Glomerular visceral epithelial cell (primary cell): ENCODE measurements around the gene CAMK1G.
A peak's percentile ranks its signal among the peaks of the same experiment; 100 is the strongest.

ENCODE experiments used
- DNase-seq: peaks from one replicate; pipeline ENCODE4 v3.0.0-alpha.2; 2016; ENCODE audit errors: extremely low spot score

CAMK1G gene

DNA sequence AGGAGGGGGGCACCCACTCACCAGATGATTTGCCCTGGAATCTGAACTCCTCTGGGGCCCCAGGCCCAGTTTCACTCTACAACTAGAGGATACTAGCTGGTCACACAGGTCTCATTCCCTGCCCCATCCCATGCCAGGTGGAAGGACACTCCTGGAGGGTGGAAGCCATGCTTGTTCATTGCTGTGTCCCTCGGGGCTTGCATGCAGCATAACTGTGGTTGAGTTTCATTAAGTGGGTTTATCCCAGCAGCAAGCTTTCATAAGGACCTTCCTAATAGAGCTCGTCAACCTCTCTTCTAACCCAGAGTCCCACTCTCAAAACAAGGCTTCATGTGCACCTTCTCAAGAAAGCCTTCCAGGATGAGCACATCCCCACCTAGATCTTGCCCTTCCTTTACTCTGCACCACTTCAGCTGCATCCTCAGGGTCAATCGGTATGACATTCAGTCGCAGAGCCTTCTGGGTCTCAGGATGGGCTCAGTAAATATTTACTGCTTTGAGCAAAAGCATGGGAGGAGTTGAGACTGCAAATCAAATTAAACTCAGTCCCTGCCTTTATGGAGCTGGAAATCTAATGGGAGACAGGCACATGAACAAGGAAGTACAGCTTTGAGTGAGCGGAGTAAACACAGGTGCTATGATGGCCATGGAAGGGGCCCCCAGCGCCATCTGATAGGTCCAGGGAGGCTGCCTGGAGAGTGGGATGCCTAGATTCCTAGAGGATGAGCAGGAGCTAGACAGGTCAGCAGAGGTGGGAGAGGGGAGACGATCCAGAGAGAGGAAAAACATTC lies 36.4 kb downstream of the CAMK1G start:
- DNase-seq, result no peak

- no peak for DNase-seq
Measured at GRCh38 chr1:209620487-209620884, 37.0 kb downstream of the CAMK1G start.

GRCh38 chr1:209621286-209621685 lies 37.8 kb downstream of the CAMK1G start:
- no peak for DNase-seq

DNA sequence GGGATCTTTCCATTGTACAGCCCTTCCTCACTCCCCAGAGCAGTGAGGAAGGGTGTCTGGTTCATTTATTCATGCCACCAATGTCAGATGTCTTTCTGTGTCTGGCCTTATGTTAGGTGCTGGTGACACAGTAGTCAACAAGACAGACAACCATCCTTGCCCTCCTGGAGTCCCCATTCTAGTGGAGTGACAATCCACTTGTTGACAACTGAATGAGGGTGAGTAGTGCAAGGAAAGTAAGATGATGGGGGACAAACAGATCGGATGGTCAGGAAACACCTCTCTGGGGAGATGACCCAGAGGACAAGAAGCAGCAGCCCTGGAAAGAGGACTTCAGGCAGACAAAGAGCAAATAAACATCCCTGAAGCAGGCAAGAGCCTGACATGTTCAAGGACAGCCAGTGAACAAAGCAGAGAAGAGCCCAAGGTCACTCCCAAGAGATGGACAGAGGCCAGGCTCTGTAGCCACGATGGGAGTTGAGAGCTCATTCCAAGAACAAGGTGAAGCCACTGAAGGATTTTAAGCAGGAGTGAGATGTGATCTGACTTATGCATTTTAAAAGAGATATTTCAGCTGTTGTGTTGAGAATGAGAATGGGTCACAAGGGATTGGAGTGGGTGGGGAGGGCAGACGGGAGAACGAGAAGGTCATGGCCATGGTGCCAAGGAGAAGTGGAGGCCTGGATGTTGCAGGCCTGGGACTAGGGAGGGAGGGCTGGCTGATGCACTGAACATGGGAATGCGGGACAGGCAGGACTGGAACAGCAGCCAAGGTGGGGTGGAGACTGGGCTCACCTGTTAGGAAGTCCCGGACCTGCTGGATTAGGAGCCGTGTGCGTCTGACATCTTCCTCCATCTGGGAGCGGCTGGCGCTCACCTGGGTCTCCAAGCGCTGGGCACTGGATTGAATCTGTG lies 38.5 kb downstream of the CAMK1G start:
- DNase-seq, result no peak

- no peak for DNase-seq
Measured at GRCh38 chr1:209622841-209623829, 39.6 kb downstream of the CAMK1G start.

- peak; percentile 71 for DNase-seq
Measured at GRCh38 chr1:209624558-209625549, 41.3 kb downstream of the CAMK1G start.

DNA sequence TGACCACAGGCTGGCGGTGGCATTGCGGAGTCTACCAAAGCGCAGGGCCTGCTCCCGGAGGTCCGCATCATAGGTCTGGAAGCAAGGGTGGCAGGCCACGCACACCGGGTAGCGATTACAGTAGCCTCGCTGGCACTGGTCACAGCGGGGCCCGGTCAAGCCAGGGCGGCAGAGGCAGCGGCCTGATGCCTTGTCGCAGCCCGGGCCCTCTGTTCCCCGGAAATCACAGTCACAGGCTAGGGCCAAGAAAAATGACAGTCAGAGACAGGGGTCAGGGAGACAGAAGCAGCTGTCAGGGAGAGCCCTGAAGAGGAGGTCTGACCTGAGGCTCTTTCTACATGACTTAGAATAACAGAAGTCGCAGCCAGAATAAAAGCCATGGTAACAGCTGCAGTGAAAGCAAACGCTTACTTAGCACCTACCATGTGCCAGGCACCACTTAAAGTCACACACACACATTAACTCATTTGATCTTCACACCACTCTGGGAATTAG lies 42.3 kb downstream of the CAMK1G start:
- no peak for DNase-seq

GRCh38 chr1:209626346-209627026 lies 43.0 kb downstream of the CAMK1G start:
- DNase-seq, result no peak

GRCh38 chr1:209627027-209627731 lies 43.7 kb downstream of the CAMK1G start:
- DNase-seq, result no peak

DNA sequence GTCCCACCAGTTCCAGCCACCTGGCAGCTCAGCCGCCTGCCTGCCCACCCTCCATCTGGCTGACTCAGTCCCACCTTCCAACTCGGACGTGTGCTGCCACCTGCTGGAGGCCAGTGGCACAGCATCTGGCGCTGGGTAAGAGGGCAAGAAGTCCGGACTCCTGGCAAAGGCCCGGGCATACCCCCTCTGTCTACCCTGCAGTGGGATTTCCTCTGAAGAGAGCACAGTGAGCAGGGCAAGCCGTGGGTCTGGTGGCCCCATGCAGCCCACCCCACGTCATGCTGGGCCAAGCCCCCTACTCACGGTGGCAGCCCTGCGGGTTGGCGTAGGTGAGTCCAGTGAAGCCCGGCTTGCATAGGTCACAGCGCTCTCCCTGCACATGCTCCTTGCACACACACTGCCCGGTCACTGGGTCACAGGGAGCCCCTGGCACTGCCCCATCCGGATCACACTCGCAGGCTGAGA lies 44.2 kb downstream of the CAMK1G start:
- peak; percentile 84 for DNase-seq

- no peak for DNase-seq
Measured at GRCh38 chr1:209628618-209629299, 45.2 kb downstream of the CAMK1G start.

DNA sequence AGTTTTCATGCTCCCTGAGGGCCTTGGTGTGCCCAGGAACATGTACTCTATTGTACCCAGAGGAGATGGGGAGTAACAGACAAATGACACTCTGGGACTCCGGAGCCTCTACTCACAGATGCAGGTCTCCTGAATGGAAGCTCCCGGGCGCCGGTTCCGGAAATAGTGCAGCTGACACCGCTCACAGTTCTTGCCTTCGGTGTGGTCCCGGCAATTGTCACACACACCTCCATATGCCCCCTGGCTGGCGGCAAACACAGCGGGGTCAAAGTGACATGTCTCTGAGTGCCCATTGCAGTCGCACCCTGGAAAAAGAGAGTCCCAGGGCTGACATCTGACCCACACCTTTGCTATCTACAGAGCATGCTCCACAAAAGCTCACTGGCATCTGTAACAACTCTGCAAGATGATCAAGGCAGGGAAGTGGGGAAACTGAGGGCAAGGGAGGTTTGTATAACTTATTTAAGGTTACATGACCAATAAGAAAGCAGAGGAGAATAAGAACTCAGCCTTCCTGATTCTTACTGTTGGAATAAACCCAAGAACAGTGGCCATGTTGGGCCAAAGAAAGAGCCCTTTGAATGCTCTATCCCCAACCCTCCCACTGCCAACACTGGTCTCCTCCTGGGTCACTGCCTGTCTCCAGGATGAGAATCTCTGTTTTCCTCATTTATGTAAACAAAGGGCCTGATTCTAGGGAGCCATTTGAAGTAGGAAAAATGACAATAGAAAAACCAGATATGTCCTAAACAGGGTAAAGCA lies 46.3 kb downstream of the CAMK1G start:
- DNase-seq, result no peak

DNA sequence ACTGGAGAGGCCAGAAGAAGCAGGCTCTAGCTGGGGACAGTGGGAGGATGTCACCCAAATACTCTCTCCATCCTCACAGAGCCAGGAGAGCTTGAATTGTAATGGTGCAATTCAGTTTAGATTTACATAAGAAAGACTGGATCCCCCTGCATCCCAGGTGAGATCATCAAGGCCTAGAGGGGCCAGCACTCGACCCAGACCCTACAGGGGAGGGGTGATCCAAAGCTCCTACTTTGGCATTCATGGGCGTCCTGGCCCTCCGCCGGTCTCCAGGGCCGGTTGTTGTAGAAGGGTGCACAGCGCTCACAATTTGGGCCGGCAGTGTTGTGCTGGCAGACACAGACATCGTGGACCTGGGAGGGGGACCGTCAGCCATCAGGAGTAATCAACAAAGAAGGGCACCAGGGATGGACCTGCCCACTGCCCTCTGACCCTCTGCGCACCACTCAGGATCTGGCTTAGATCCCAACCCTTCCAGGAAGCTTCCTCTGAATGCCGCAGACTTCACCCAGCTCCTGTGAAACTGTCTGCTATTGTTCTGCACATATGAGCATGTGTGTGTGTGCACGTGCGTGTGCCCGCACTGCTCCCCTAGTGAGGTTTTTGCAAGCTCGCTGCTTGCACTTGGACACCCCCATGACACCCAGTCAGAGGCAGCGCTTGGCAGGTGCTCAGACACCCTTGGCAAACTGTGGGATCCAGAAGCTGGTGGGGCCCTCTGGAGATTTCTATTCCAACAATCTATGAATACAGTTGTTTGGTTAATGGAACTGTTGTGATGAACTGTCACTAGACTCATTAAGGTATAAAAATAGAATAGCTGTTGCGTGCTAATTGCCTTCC lies 47.1 kb downstream of the CAMK1G start:
- no peak for DNase-seq

GRCh38 chr1:209633335-209633997 lies 50.0 kb downstream of the CAMK1G start:
- peak; percentile 89 for DNase-seq

- peak; percentile 58 for DNase-seq
Measured at GRCh38 chr1:209634005-209634737, 50.7 kb downstream of the CAMK1G start.
